Activated gamma-delta T cell (primary cell): ENCODE data around the gene EPN2.

Experiments used
- DNase-seq: peaks from one replicate; lab custom pipeline; 2025; lab: John Stamatoyannopoulos, UW

The EPN2 gene

DNA sequence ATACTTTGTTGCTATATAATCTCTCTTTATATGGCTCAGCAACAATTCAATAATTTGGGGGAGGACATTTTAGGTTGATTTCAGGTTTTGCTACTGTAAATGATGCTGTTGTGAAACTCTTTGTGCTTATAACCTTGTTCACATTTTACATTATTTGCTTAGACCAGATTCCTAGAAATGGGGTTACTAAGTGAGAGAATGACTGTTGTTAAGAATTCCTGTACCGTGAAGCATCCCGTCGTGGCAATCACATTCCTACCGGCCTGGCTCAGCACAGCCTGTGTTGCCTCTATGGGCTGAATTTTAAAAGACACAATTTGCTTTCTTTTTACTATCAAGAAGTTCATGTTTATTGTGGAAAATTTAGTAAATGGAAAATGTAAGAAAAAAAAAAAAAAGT lies 94.0 kb downstream of the EPN2 start:
- DNase-seq, result no peak

DNA sequence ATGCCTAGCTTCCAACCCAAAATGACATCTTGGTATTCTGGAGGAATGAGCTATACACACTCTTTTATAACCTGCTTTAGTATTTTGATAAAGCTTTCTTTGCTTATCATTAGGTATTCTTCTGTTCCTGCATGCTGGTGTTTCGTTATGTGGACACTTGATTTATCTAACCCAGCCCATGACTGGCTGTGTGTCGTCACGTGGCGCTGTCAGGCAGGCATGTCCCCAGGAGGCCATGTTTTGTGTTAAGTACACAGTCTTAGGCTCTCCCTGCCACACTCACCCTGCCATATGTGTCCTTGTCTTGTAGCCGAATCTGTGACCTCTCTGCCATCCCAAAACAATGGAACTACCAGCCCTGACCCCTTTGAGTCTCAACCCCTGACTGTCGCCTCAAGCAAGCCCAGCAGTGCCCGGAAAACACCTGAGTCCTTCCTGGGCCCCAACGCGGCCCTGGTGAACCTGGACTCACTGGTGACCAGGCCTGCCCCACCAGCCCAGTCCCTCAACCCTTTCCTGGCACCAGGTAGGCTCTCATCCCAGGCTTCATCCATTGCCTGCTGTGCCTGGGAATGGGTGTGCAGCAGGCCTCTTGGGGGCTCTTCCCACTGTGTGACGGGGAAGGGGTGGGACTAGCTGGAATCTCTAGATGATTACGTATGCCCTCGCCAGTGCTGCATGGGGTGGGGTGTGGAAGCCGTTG lies 94.5 kb downstream of the EPN2 start:
- DNase-seq, result no peak

DNA sequence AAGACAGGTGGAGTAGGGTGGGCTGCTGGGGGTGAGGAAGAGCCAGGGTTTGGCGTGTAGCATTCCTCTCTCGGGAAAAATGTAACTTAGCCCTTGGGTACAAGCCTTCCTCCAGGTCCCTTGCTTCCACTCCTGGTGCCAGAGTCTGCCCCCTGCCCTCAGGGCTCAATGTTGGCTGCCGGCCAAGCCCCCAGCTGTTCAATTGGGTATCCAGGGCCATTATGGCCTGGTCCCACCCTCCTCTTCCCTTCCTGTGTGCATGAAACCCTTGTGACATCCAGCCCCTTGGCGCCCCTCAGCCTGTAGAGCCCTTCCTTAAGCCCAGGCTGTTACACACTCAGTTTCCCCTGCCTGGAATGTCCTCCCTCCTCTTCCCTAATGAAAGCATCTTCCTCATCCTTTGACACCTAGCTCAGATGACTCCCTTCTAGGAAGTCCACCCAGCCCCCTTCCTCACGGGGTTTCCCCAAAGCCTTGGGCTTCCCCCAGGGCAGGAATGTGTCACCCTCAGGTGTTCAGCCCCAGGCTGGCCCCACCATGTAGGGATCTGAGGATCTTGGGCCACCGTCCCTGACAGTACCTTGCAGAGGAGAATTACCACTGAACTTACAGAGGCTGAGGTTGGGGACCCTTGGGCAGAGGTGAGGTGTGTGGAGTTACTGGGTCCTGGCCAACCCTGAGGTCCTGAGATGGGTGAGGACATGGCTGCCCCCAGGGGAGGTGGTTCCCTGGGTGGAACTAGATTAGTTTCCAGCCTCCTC lies 95.4 kb downstream of the EPN2 start:
- DNase-seq, result no peak

DNA sequence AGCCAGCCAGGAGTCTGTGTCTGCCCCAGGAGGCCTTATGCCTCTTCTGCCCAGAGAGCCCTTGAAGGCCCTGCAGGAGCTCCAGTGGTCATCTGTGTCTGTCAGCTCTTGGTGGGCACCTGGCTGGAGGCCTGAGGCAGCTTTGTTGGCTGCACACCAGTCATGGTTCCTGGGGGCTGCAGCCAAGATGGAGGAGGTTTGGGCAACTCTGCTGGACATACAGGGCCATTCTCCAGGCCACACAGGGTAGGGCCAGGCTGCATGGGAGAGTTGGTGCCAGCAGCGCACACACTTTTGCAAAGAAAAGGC lies 95.9 kb downstream of the EPN2 start:
- no peak for DNase-seq

DNA sequence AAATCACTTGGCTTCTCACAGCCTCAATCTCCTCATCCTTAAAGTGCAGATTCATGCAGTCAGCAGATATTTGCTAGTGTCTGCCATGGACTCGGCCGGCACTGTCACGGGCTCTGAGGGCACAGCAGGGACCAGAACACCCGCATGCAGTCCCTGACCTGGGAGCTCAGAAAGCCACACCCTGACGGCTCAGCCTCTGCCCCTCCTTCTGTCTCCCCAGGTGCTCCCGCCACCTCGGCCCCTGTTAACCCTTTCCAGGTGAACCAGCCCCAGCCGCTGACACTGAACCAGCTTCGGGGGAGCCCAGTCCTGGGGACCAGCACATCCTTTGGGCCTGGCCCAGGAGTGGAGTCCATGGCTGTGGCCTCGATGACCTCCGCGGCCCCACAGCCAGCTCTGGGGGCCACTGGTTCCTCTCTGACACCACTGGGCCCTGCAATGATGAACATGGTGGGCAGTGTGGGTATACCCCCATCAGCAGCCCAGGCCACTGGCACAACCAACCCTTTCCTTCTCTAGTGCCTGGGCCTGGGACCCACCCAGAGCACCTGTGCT lies 96.6 kb downstream of the EPN2 start:
- DNase-seq, result no peak

DNA sequence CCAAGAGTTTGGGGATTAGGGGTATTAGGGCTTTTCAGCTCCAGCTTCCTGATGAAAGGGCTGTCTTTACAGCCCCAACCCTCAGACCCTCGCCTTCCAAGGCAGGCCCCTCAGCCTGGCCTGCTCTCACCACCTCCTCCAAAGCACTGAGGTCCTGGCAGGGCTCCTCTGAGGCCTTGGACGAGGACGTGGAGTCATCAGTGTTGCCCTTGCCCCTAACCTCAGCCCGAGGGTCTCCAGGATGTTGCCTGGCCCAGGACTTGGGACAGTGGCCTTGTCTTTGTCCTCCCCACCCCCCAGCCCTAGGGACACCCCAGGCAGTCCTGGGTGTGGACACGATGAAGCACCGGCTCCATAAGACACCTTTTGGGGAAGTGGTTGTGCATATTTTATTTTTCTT lies 97.2 kb downstream of the EPN2 start:
- DNase-seq, result no peak

DNA sequence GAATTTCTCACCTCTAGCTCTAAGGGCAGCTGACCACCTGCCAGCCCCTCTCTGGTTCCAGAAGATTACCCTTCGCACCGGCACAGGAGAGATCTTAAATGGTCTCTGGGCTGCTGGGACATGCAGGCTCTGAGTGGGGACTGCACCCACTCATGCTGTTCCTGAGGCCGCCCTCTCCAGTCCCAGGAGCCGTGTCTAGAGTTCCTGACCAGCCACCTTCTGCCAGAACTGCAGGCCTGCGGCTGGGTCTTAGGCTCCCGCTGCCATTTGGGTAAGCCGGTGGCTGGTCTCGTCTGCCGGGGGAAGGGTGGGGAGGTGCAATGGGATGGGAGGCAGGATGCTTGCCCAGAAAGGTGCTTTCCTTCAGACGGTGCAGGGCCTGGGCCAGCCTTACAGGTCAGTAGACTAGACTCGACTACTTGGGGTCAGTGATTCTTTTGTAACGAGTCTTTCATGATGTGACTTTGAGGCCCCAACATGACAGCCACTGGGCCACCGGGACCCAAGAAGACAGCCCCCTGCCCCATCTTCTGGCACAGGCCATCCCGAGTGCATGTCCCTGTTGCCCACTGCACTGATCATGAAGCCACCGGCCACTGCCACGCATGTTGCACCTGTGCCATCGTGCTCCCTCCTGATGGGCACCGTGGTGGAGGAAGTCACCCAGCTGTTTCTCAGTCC lies 98.9 kb downstream of the EPN2 start:
- no peak for DNase-seq

DNA sequence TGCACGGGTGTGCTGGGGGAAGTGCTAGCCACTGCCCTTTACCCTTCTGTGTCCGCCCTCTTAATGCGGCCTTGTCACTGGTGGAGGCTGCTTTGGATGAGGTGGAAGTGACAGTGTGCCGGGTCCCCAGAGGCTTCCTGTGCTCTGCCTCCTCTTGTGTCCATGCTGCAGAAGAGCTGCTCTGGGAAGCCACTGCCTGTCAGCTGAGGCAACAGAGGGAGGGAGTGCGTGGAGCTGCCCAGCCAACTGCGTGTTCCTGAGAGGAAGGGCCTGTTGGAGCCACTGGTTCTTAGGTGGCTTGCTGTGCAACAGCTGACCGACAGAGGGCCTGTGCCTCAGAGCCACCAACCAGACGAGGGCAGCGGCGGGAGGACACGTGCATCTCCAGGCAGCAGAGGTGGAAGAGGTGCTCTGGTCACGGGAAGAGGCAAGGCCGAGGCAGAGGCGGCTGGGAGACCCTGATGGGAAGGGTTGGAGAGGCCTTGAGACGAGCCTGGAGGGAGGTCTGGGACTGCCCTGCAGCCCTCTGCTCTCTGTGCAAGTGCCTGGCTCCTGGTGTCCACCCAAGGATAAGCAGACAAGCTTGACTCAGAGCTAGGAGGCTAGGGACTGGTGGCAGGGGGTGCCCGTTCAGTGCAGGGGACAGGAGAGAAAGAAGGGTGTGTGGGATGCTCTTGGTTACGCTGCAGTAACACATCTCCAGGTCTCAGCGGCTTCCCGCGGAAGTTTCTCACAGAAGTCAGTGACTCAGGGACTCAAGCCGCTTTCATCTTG lies 100.0 kb downstream of the EPN2 start:
- no peak for DNase-seq

DNA sequence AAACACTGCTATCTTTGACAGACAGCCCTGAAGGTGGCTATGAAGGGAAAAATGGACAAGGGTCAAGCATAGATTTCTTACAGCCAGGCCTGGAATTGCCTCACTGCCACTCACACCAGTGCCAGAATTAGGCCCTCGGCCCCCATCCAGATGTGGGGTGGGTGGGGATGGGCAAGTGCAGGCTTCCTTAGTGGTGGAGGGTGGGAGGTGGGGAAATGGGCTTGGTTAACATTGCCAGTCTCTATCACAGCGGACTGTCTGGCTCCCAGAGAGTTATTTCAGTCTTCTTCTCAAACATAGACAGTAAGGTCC lies 100.5 kb downstream of the EPN2 start:
- no peak for DNase-seq

DNA sequence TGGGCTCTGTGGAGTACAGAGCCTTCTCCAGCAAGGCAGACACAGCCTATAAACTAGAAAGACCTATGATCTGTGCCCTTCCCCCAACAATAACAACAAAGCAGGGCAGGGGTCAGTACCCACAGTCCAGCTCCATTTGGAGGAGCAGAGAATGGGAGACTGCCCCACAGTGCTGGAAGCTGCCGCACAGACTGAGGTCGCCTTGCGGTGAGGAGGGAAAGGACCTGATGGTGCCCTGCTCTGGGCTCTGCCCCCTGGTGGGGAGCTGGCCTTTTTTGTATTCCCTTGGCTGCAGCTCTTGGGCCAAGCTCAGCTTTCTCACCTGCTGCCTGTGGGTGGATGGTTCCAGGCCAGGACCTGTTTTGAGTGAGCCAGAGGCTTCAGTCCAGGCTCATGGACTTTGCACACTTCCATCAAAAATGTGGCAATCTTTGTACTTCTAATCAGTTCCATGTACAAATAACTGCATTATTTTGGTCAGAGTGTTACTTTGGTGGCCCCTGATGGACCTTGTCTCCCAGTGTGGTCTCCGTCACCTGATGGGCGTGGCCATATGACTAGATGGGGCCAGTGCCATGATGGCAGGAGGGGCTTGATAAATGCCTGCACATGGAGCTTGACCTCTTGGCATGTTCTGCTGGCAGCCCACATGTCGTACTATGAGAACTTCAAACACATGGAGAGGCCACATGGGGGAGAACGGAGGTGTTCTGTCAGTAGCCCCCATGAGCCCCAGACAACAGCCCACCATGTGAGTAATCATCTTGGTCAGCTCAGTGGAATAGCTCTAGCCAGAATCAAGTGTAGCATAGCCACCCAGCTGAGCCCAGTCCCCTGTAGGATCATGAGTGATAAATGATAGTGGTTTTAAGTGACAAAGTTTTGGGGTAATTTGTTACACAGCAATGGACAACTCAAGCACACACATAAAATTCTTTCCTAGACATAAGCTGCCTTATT lies 101.1 kb downstream of the EPN2 start:
- DNase-seq, result no peak

DNA sequence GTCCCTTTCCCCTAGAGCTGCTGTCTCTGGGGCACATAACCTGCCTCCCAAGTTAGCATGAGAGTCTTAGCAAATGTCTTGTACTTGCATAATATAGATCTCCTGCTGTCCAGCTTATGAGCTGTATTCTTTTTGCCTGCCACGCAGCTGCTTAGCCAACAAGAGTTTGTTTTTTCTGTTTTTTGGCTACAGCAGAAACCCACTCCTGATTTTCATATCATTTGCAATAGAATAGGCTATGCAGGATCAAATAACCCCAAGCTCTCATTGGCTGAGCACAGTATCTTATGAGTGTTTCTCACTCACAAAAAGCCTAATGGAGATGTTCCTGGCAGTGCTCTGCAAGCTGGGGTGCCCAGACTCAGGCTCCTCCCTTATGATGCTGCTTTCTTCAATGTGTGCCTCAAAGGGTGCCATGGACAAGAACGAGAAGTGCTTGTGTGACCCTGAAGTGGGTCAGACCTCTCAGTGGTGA lies 102.2 kb downstream of the EPN2 start:
- no peak for DNase-seq

DNA sequence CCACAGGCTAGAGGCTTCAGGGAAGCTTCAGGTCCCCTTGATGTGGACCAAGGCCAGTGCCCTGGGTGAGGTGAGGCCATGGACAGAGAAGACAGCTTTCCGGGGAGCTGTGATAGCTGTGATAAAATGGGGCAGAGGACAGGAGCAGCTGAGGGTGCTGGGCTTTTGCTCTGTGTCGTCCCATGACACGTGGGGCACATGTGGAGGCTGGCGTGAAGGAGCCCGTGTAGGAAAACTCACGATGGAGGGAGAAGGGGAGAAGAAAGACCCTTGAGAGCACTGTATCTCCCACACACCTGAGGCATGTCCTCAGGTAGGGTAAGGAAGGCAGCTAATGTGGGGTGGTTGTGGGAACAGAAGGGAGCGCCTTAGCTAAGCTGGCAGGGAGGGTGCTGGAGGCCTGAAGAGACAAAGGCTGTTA lies 104.1 kb downstream of the EPN2 start:
- DNase-seq, result no peak

DNA sequence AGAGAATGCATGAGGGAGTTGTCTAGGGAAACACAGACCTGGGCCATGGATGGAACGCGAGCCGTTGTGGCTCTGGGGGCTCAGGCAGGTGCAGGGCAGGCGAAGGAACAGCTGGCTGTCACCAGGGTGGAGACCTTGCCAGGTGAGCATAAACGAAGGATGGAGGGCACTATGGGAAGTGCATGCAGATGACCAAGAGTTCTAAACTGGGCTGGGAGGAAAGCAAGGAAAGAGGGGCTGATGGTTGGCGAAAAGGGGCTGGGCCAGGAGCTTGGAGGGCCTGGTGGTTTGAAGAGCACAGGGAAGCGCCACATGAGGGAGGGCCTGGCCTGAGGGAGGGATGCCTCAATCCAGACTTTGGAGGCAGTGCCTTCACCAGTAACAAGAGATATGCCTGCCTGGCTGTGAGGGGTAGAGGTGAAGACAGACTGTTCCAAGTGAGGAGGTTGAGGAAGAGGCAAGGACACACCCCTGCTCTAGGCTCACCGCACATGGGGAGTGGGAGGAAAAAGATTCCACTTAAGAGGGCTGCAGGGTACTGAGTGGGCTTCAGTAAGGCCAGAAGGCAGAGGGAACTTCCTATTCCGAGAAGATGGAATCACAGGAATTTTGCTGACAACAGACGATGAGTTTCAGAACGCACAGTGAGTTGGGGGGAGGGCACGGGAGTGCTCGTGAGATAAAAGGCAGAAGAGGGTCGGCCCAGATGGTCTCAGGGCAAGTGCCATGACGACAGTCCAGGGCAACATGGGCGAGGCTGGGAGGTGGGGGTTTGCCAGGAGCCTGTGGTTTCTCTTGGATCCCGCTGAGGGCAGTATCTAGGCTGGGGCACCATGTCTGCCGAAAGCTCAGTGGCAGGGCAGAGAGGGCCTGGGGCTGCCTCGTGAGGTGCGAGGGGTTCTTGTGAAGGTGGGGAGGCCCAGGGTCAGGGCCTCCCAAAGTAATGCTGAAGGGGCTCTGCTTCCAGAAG lies 104.8 kb downstream of the EPN2 start:
- no peak for DNase-seq

DNA sequence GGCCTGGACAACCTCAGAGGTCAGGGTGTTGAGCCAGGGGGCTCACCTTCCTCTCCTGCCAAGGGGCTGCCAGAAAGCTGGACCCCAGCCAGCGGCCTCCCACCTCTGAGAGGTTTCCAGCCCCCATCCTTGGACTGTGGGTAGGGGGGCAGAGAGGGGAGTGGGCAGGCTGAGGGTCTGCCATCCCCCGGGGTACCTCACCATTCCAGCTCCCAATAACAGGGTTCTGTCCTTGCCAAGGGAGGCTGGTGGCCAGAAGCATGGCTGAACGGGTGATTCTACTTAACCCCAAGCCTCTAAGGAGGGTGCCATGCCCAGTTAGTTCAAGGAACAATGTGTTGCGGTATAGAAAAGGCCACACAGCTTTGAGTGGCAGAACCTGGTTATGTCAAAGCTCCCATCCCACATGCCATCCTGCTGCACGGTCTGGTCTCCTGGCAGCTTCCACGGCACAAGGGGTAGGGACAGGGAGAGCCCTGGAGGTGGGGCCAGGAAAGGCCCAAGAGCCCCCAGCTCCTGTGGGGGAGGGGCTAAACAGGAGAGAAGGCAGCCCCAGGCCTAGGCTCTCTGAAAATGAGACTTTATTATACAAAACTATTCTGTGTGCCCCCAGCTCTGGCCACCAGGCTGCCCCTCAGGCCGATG lies 105.6 kb downstream of the EPN2 start:
- DNase-seq, result no peak

DNA sequence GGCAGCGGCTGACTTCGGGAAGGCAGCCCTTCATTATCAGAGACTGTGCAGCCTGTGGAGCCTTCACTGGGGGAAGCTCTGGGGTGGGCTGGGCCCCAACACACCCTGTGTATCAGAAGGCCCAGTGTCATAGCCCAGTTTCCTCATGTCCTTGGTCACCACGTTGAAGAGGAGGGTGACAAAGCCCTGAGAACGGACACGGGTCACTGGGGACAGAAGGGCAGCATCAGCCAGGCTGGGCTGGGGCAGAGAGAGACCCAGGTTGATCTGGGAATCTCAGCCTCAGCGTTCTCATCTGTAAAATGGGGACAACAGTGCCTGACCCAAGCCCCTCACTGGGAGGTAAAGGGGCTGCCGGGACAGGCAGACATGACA lies 106.1 kb downstream of the EPN2 start:
- DNase-seq, result no peak

DNA sequence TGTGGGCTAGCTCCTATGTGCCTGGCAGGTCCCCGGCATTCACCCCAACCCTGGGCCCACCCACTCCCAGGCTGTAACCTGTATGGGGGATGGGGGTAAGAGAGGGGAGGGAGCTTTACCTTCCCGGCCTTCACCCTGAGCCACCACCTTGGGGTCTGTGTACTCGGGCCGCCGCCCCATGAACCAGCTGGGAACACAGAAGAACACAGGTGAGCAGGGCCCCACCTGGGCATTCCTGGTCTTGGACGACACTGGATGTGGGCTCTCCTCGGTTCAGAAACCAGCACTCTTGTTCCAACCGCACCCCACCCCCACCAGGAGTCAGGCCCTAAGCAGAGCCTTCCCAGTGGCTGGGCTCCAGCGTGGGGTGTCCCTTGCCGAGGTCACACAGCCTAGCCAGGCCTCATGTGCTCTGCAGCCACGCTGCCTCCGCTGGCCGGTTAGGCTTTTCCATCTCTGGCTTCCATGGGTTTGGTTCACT lies 106.5 kb downstream of the EPN2 start:
- no peak for DNase-seq

DNA sequence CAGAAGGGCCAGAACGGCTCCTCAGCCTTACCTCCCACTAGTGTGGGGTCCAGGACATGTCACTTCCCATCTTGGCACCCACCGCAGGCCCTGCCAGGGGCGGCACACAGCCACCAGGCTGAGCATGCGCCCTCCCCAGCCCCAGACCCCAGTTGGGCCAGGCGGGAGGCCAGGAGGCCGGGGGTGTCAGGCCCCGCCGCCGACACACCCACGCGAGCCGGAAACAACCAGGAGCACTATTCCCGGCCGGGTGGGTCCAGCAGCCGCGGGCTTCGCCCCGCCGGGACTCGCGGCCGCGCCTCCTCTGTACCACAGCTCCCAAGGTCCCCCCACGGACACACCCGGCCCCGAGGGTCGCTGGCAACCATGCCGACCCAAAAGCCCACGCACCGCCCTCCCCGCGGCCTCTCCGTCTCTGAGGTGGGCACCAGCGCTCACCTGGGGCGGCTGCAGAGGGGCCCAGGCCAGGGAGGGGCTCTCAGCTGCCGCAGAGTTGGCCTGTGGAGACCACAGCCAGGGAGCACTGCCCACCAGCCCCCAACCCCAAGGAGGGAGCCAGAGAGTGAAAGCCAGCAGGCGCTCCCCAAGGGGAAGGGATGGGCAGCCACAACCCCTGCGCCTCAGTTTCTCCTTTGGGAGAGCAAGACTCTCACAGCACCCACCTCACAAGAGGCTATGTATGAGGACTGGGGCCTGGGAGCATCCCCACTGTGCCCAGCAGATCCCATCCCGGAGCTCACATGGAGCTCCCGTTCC lies 107.3 kb downstream of the EPN2 start:
- DNase-seq, result no peak

DNA sequence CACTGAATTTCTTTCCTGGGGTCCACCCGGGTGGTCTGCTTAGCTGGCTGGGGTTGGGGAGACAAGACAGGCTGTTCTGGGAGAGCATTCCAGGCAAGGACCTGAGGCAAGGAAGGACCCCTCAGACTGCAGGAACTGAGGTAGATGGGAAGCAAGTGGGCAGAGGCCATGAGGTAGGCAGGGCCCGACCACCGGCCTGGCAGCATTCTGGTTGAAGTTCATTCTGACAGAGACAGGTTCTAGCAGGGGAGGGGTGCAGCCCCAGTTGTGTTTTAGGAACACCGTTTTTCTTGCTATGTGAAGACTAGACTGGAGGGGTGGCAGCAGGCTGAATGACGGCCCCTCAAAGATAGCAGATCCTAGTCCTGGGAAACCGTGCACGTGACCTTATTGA lies 107.9 kb downstream of the EPN2 start:
- DNase-seq, result no peak
